ENCODE data around the gene GIMAP7.
"Not testable (repeated sequence)": the region's sequence is repeated elsewhere in the genome, so short reads cannot be mapped to it uniquely, and the experiment has no call there.

Gene GIMAP7

DNA sequence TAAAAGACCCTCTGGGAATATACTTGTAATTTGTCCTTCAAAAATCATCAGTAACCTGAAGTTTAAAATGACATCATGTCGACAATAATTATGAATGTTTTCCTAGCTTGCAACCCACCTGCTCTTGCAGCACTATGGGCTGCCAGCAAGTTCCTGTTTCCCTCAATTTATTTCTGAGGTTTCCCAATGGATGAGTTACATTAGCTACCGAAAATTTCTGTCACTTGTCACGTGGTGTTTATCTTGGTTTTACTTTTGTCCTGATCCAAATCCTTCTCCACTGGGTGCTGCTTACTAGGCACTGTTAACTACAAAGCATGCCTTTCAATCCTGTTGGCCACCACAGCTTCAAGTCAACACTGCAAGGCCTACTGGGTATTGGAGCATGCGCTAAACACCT, 32.8 kb upstream of the GIMAP7 start:
- no peaks in the 10 kb centered on the region for H3K36me3 ChIP-seq
- TF ChIP-seq CTCF (IDR thresholded peaks at IDR 0.05; ENCODE audit: low read depth, low read length): no peak
- no peak for DNase-seq
- peaks cover 25% of the 10 kb centered on the region for H3K27me3 ChIP-seq
- H3K9me3 ChIP-seq: no peaks in the 10 kb centered on the region
- H3K4me3 ChIP-seq (ENCODE audit: low read depth, low read length): no peak overlapping the region
- no peaks in the 10 kb centered on the region for H3K4me1 ChIP-seq

DNA sequence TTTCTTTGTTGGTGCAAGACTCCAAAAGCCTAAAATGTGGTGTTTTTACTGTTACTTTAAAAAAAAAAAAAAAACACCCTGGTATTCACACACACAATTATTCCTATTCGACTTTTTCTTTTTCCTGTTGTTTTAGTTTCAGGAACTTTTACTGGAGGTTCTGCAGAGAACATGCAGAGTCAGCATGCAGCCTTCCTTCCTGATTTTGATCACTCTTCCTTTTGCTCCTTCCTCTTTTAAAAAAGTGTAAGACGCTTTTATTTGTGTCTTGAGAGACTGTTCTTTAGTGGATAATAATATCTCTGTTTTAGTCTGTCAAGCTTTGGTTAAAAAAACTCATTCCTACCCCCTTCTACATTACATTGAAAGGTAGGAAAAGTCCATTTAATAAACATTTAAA, 31.2 kb upstream of the GIMAP7 start:
- H3K4me3 ChIP-seq (ENCODE audit: low read depth, low read length); H3K9me3 ChIP-seq; H3K4me1 ChIP-seq; DNase-seq; H3K36me3 ChIP-seq: not testable (repeated sequence)
- peaks cover 11% of the 10 kb centered on the region for H3K27me3 ChIP-seq

- H3K27me3 ChIP-seq: peaks cover 11% of the 10 kb centered on the region
- not testable (repeated sequence) for H3K4me1 ChIP-seq; DNase-seq; H3K4me3 ChIP-seq (ENCODE audit: low read depth, low read length); H3K36me3 ChIP-seq; H3K9me3 ChIP-seq
These were observed 30.6 kb upstream of the GIMAP7 start for GRCh38 chr7:150484071-150484470.

- Histone ChIP-seq H3K4me3 (ENCODE audit: low read depth, low read length) (no peak overlapping the region), H3K27me3 (no peaks in the 10 kb centered on the region), H3K4me1 (no peaks in the 10 kb centered on the region), H3K36me3 (no peaks in the 10 kb centered on the region), H3K9me3 (no peaks in the 10 kb centered on the region)
- no peak for DNase-seq
- no peak for TF ChIP-seq CTCF (IDR thresholded peaks at IDR 0.05; ENCODE audit: low read depth, low read length)
These were observed 27.0 kb upstream of the GIMAP7 start for GRCh38 chr7:150487625-150488024.

GRCh38 chr7:150489782-150490181, 24.9 kb upstream of the GIMAP7 start:
- DNase-seq: no peak
- TF ChIP-seq CTCF (IDR thresholded peaks at IDR 0.05; ENCODE audit: low read depth, low read length): no peak
- Histone ChIP-seq H3K36me3 (no peaks in the 10 kb centered on the region), H3K9me3 (no peaks in the 10 kb centered on the region), H3K4me1 (no peaks in the 10 kb centered on the region), H3K4me3 (ENCODE audit: low read depth, low read length) (no peak overlapping the region), H3K27me3 (no peaks in the 10 kb centered on the region)

GRCh38 chr7:150493442-150493841, 21.2 kb upstream of the GIMAP7 start:
- not testable (repeated sequence) for H3K36me3 ChIP-seq; H3K4me1 ChIP-seq; H3K27me3 ChIP-seq; H3K4me3 ChIP-seq (ENCODE audit: low read depth, low read length); H3K9me3 ChIP-seq; DNase-seq

- H3K4me3 ChIP-seq (ENCODE audit: low read depth, low read length): no peak overlapping the region
- no peak for TF ChIP-seq CTCF (IDR thresholded peaks at IDR 0.05; ENCODE audit: low read depth, low read length)
- no peaks in the 10 kb centered on the region; the same call in 1 of the 2 replicates for H3K27me3 ChIP-seq
- H3K9me3 ChIP-seq: no peaks in the 10 kb centered on the region
- DNase-seq: no peak
- H3K4me1 ChIP-seq: no peaks in the 10 kb centered on the region
- no peaks in the 10 kb centered on the region for H3K36me3 ChIP-seq
These were observed 12.2 kb upstream of the GIMAP7 start for GRCh38 chr7:150502519-150502918.

DNA sequence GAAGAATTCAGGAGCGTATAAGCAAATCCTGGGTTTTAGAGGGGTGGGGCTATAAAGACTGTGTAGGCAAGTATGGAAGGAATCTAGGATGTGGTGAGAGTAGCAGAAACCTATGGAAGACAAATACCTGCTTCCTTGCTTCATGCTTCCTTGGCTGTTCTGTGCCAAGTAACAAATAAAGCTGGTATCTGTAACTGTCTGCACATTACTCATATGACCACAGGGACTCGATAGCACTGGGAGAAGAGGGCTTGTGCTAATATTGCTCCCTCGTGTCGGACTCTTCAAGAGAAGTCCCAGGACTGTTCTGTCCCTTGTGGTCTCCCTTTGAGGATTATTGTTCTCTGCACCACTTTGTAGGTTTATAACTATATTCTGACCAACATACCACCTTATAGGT, 11.5 kb upstream of the GIMAP7 start:
- no peak overlapping the region for H3K4me3 ChIP-seq (ENCODE audit: low read depth, low read length)
- no peaks in the 10 kb centered on the region for H3K4me1 ChIP-seq
- H3K36me3 ChIP-seq: no peaks in the 10 kb centered on the region
- no peaks in the 10 kb centered on the region; the same call in 1 of the 2 replicates for H3K27me3 ChIP-seq
- TF ChIP-seq CTCF (IDR thresholded peaks at IDR 0.05; ENCODE audit: low read depth, low read length): no peak
- no peaks in the 10 kb centered on the region for H3K9me3 ChIP-seq
- DNase-seq: no peak

Data from BE2C (cell line).